Hepatocyte (in vitro differentiated cells): Measurements from ENCODE around the gene SCD5. TPM values are rescaled to one million over a fixed set of nuclear protein-coding genes. Genes with fewer than 3 reads are reported as not detected.

Experiments used
- DNase-seq: peaks from one replicate; pipeline ENCODE4 v3.0.0-alpha.2; 2016; ENCODE audit warnings: low spot score
- H2AFZ ChIP-seq: fragments of 200-600 bp; sonication (generic); 2 replicates; pipeline ENCODE4 v1.6.0; 2016; ENCODE audit warnings: antibody characterized with exemption, mild to moderate bottlenecking
- H3K27ac ChIP-seq: fragments of 200-600 bp; sonication (generic); 2 replicates; pipeline ENCODE4 v1.5.1; 2016; ENCODE audit warnings: mild to moderate bottlenecking
- H3K27me3 ChIP-seq: fragments of 200-600 bp; sonication (generic); 2 replicates; pipeline ENCODE4 v1.6.1; 2016
- H3K36me3 ChIP-seq: fragments of 200-600 bp; sonication (generic); replicated peaks from 2 replicates; pipeline ENCODE4 v1.5.1; 2016; ENCODE audit warnings: low read depth; ENCODE audit not compliant: insufficient read depth
- H3K4me1 ChIP-seq: fragments of 200-600 bp; sonication (generic); 2 replicates; pipeline ENCODE4 v1.5.1; 2016; ENCODE audit warnings: mild to moderate bottlenecking, moderate library complexity; ENCODE audit not compliant: insufficient read depth
- H3K4me2 ChIP-seq: fragments of 200-600 bp; sonication (generic); 2 replicates; pipeline ENCODE4 v1.6.0; 2016
- H3K4me3 ChIP-seq: fragments of 200-600 bp; sonication (generic); 2 replicates; pipeline ENCODE4 v1.5.1; 2016; ENCODE audit warnings: mild to moderate bottlenecking
- H3K79me2 ChIP-seq: fragments of 200-600 bp; sonication (generic); 2 replicates; pipeline ENCODE4 v1.6.0; 2017; ENCODE audit warnings: mild to moderate bottlenecking
- H3K9me2 ChIP-seq: fragments of 200-600 bp; sonication (generic); replicated peaks from 2 replicates; pipeline ENCODE4 v1.6.0; 2017; ENCODE audit warnings: mild to moderate bottlenecking; ENCODE audit not compliant: insufficient read depth
- H3K9me3 ChIP-seq: fragments of 200-600 bp; sonication (generic); 2 replicates; pipeline ENCODE4 v1.5.1; 2016; ENCODE audit warnings: low read depth, mild to moderate bottlenecking
- H4K20me1 ChIP-seq: fragments of 200-600 bp; sonication (generic); 2 replicates; pipeline ENCODE4 v1.6.0; 2016; ENCODE audit warnings: mild to moderate bottlenecking; ENCODE audit not compliant: insufficient read depth, poor library complexity, severe bottlenecking
- CTCF ChIP-seq: fragments of 200-600 bp; sonication (generic); IDR thresholded peaks from 2 replicates; pipeline ENCODE4 v1.5.1; 2016; ENCODE audit warnings: antibody characterized with exemption, mild to moderate bottlenecking; ENCODE audit not compliant: poor library complexity
- EZH2 ChIP-seq: fragments of 200-600 bp; sonication (generic); IDR thresholded peaks from 2 replicates; pipeline ENCODE4 v1.6.1; 2016; ENCODE audit warnings: antibody characterized with exemption, mild to moderate bottlenecking, borderline replicate concordance
- EZH2phosphoT487 ChIP-seq: fragments of 200-600 bp; sonication (generic); IDR thresholded peaks from one replicate; pipeline ENCODE4 v1.6.1; 2018; ENCODE audit warnings: antibody characterized with exemption, mild to moderate bottlenecking, low read depth, moderate library complexity; ENCODE audit not compliant: unreplicated experiment, severe bottlenecking
- WGBS: methylation state at CpG from one replicate; pipeline ENCODE4 v1.1.6; 2016; ENCODE audit warnings: low lambda C conversion rate; ENCODE audit errors: missing lambda C conversion rate; 5-methylcytosine and 5-hydroxymethylcytosine counted together
- polyA plus RNA-seq: library from polyadenylated mRNA; unstranded; fragments of >200 nt; fragmentation: Nextera tagmentation; extraction: Ambion mirVana; gene quantifications from 2 replicates; pipeline ENCODE4 v1.2.1, GENCODE V29; 2016
- total RNA-seq: library from RNA; depleted of rRNA; stranded (reverse); fragments of >200 nt; gene quantifications from 2 replicates; pipeline ENCODE4 v1.2.3, GENCODE V29; 2014

Gene SCD5
- total and polyA plus RNA-seq, 2 experiments from 2014 or later = 6.4 to 19.2 TPM

GRCh38 chr4:82755650-82756049 lies 42.9 kb downstream of the SCD5 start:
- no peaks in the 10 kb centered on the region for H3K36me3 ChIP-seq

GRCh38 chr4:82754513-82755165 lies 44.0 kb downstream of the SCD5 start:
- peak overlapping the region; percentile 65 for H3K4me2 ChIP-seq
- H3K27ac ChIP-seq = peak overlapping the region; percentile 63

More at GRCh38 chr4:82755650-82756049, 42.9 kb downstream of the SCD5 start:
- Histone ChIP-seq H3K9me2 (no peaks in the 10 kb centered on the region), H3K4me3 (no peak overlapping the region), H4K20me1 (no peaks in the 10 kb centered on the region), H3K4me2 (no peak overlapping the region), H3K27me3 (no peaks in the 10 kb centered on the region), H3K27ac (no peak overlapping the region), H3K4me1 (peaks cover 25% of the 10 kb centered on the region), H2AFZ (no peak overlapping the region), H3K9me3 (no peaks in the 10 kb centered on the region), H3K79me2 (no peaks in the 10 kb centered on the region)
- no peak for DNase-seq
- WGBS = 85% methylated on average over 2 of the region's 2 CpGs
- no peak for TF ChIP-seq EZH2
- no peak for TF ChIP-seq EZH2phosphoT487
- no peak for TF ChIP-seq CTCF

DNA sequence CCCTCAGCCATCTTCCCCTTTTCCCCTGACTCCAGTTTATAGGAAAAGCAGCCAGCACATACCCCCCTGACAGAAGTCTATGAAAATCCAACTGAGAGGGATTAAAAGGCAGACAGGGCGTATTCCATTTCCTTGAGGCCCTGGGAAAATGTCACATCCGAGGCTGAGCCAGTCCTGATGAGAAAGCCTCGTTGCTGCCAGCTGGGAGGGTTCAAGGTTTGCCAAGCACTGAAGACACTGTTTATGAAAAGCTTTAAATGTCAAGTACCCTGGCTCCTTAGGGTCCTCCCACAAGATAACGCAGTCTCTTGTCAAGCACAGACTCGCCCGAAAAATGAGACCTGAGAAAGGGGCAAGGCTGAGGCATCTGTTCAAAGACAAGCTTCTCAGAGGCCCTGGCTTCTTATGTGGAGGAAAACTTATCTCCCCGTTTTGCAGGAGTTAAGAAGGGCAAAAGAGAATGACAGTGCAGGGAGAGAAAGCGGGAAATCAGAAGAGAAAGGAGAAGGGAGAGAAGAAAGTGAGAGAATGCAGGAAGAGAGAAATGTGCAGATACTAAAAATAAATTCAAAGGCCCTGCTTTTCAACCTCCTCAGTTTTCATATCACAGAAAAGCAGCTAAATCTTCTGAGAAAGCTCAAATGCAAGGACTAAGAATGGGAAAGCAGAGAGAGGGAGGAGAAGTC lies 44.7 kb downstream of the SCD5 start:
- peak overlapping the region; percentile 65 for H3K4me2 ChIP-seq

More at GRCh38 chr4:82754513-82755165, 44.0 kb downstream of the SCD5 start:
- H3K36me3 ChIP-seq = no peaks in the 10 kb centered on the region
- no peaks in the 10 kb centered on the region for H3K9me3 ChIP-seq
- no peaks in the 10 kb centered on the region for H4K20me1 ChIP-seq
- TF ChIP-seq EZH2phosphoT487 (no peak), EZH2 (no peak), CTCF (no peak)
- H3K9me2 ChIP-seq = no peaks in the 10 kb centered on the region
- no peak overlapping the region for H3K4me3 ChIP-seq
- peaks cover 25% of the 10 kb centered on the region for H3K4me1 ChIP-seq
- no peak overlapping the region for H2AFZ ChIP-seq
- no peaks in the 10 kb centered on the region for H3K79me2 ChIP-seq
- H3K27me3 ChIP-seq = no peaks in the 10 kb centered on the region
- WGBS = 67% methylated on average over 6 of the region's 6 CpGs
- no peak for DNase-seq

More for the DNA sequence above, 44.7 kb downstream of the SCD5 start:
- Histone ChIP-seq H3K27ac (peak overlapping the region; percentile 63), H4K20me1 (no peaks in the 10 kb centered on the region), H3K27me3 (no peaks in the 10 kb centered on the region), H3K36me3 (no peaks in the 10 kb centered on the region), H3K4me1 (peaks cover 25% of the 10 kb centered on the region), H3K4me3 (no peak overlapping the region), H3K9me2 (no peaks in the 10 kb centered on the region), H2AFZ (no peak overlapping the region), H3K9me3 (no peaks in the 10 kb centered on the region), H3K79me2 (no peaks in the 10 kb centered on the region)
- TF ChIP-seq CTCF = no peak
- no peak for TF ChIP-seq EZH2phosphoT487
- no peak for TF ChIP-seq EZH2
- WGBS = 28% methylated on average over 8 of the region's 8 CpGs
- no peak for DNase-seq
